GM12878 (cell line): ENCODE data around the gene PTPRM. TPM values are rescaled to one million over a fixed set of nuclear protein-coding genes. Genes with fewer than 3 reads are reported as not detected.

Source experiments
- ATAC-seq: fragments of 200-7000 bp; cut with Tn5 transposase; 3 replicates; pipeline ENCODE4 v1.9.1; 2020; ENCODE audit warnings: mild to moderate bottlenecking, moderate library complexity
- BruUV-seq: library from RNA; stranded (reverse); fragments of 400-500 nt; replicated peaks from 2 replicates; lab custom pipeline; 2021; lab: Mats Ljungman, UMichigan
- CTCF ChIA-PET: fragments of 300-600 bp; sonication (Branson Sonifier 250); formaldehyde crosslinking; extraction: SDS; loops from one replicate; lab custom pipeline; 2021; ENCODE audit warnings: inconsistent platforms; lab: Yijun Ruan, JAX
- POLR2A ChIA-PET: fragments of 350-600 bp; formaldehyde crosslinking; extraction: SDS; loops from one replicate; lab custom pipeline; 2021; ENCODE audit warnings: inconsistent platforms; lab: Charles Lee
- RAD21 ChIA-PET: fragments of 300-600 bp; sonication (Branson Sonifier 250); formaldehyde crosslinking; loops from one replicate; lab custom pipeline; 2023; ENCODE audit warnings: antibody characterized with exemption; ENCODE audit not compliant: unreplicated experiment; lab: Charles Lee
- SMC1A ChIA-PET: fragments of 300-600 bp; sonication (Branson Sonifier 250); formaldehyde crosslinking; loops from one replicate; lab custom pipeline; 2023; ENCODE audit not compliant: unreplicated experiment, uncharacterized antibody; lab: Charles Lee
- DNase-seq: peaks from one replicate; pipeline ENCODE4 v3.0.0-alpha.2; 2011; ENCODE audit warnings: low read depth, low spot score
- FAIRE-seq: peaks from 3 replicates; lab custom pipeline; 2011; peaks lifted over from hg19 to GRCh38; lab: Jason Lieb, UNC
- H2AFZ ChIP-seq: 2 replicates; pipeline ENCODE4 v1.6.0; 2011; ENCODE audit warnings: low read depth, low read length, control low read depth; ENCODE audit not compliant: control insufficient read depth
- H3K27ac ChIP-seq: 2 replicates; pipeline ENCODE4 v1.5.1; 2011; ENCODE audit warnings: control low read depth; ENCODE audit not compliant: control insufficient read depth, insufficient read depth
- H3K27me3 ChIP-seq, 2 experiments: replicated peaks in 1 of 2; 2 replicates each; pipeline versions ENCODE4 v1.6.0 to v1.6.1; 2011; ENCODE audit warnings: low read length in 1 of 2; ENCODE audit not compliant: control insufficient read depth in 2 of 2, insufficient read depth in 2 of 2
- H3K36me3 ChIP-seq, 2 experiments: 2 replicates each; pipeline ENCODE4 v1.5.1; 2011; ENCODE audit warnings: low read length in 1 of 2; ENCODE audit not compliant: control insufficient read depth in 2 of 2, insufficient read depth in 2 of 2
- H3K4me1 ChIP-seq: 2 replicates; pipeline ENCODE4 v1.6.1; 2011; ENCODE audit warnings: mild to moderate bottlenecking, low read length, moderate library complexity, mixed read lengths; ENCODE audit not compliant: control insufficient read depth, insufficient read depth
- H3K4me2 ChIP-seq: 2 replicates; pipeline ENCODE4 v1.6.0; 2011; ENCODE audit warnings: control low read depth; ENCODE audit not compliant: control insufficient read depth, insufficient read depth
- H3K4me3 ChIP-seq: fragments of 200-600 bp; sonication (generic); 2 replicates; pipeline ENCODE4 v1.5.1; 2016
- H3K79me2 ChIP-seq: 2 replicates; pipeline ENCODE4 v1.6.0; 2011; ENCODE audit warnings: low read length; ENCODE audit not compliant: control insufficient read depth, insufficient read depth
- H3K9ac ChIP-seq: 2 replicates; pipeline ENCODE4 v1.8.0; 2011; ENCODE audit warnings: low read length, control low read depth, mixed read lengths; ENCODE audit not compliant: control insufficient read depth, insufficient read depth
- H3K9me3 ChIP-seq: replicated peaks from 3 replicates; pipeline ENCODE4 v1.5.1; 2011; ENCODE audit warnings: mild to moderate bottlenecking, low read length; ENCODE audit not compliant: control insufficient read depth, insufficient read depth
- H4K20me1 ChIP-seq: 2 replicates; pipeline ENCODE4 v1.6.0; 2011; ENCODE audit not compliant: control insufficient read depth, insufficient read depth
- CEBPB ChIP-seq, 2 experiments: fragments of 150-350 bp in 1 of 2; IDR thresholded peaks; 2 replicates each; pipeline ENCODE4 v1.6.1; 2012 to 2014; ENCODE audit warnings: low read depth in 2 of 2, low read length in 2 of 2, borderline replicate concordance in 1 of 2, inconsistent platforms in 1 of 2
- CTCF ChIP-seq, 3 experiments: IDR thresholded peaks in 2 of 3; conservative IDR thresholded peaks in 1 of 3; 2 replicates each; pipeline ENCODE4 v1.5.1; 2011; ENCODE audit warnings: low read depth in 3 of 3, low read length in 3 of 3, mild to moderate bottlenecking in 3 of 3, control low read depth in 2 of 3, moderate library complexity in 2 of 3, inconsistent platforms in 1 of 3, mixed read lengths in 1 of 3; ENCODE audit not compliant: control insufficient read depth in 2 of 3, insufficient read depth in 1 of 3; ENCODE audit errors: extremely low read depth in 1 of 3
- EED ChIP-seq: sonication (generic); IDR thresholded peaks from 2 replicates; pipeline ENCODE4 v1.6.1; 2016; ENCODE audit warnings: antibody characterized with exemption, low read depth
- MEF2B ChIP-seq: fragments of 450-650 bp; IDR thresholded peaks from 2 replicates; pipeline ENCODE4 v1.6.1; 2018; ENCODE audit warnings: mild to moderate bottlenecking, moderate library complexity; ENCODE audit not compliant: partially characterized antibody, poor library complexity, severe bottlenecking
- MYB ChIP-seq: fragments of 150-350 bp; IDR thresholded peaks from 2 replicates; pipeline ENCODE4 v1.6.1; 2014; ENCODE audit warnings: mild to moderate bottlenecking, low read depth, low read length, borderline replicate concordance
- PAX5 ChIP-seq: IDR thresholded peaks from 2 replicates; pipeline ENCODE4 v1.6.1; 2011; ENCODE audit warnings: low read depth, low read length, borderline replicate concordance
- PBX3 ChIP-seq: IDR thresholded peaks from 2 replicates; pipeline ENCODE4 v1.6.1; 2011; ENCODE audit warnings: mild to moderate bottlenecking, low read depth, low read length, moderate library complexity; ENCODE audit not compliant: insufficient replicate concordance
- PKNOX1 ChIP-seq: fragments of 450-650 bp; IDR thresholded peaks from 2 replicates; pipeline ENCODE4 v1.6.1; 2016; ENCODE audit warnings: mild to moderate bottlenecking
- PML ChIP-seq: IDR thresholded peaks from 2 replicates; pipeline ENCODE4 v1.6.1; 2012; ENCODE audit warnings: low read length, inconsistent platforms
- RCOR1 ChIP-seq: conservative IDR thresholded peaks from 2 replicates; pipeline ENCODE4 v1.6.1; 2012; ENCODE audit warnings: low read depth, low read length, improper control_type of control experiment
- RELA ChIP-seq: fragments of 450-650 bp; IDR thresholded peaks from 2 replicates; pipeline ENCODE4 v1.8.0; 2014; ENCODE audit warnings: borderline replicate concordance; ENCODE audit not compliant: partially characterized antibody
- RUNX3 ChIP-seq: IDR thresholded peaks from 2 replicates; pipeline ENCODE4 v1.6.1; 2012; ENCODE audit warnings: low read length, inconsistent platforms
- SREBF2 ChIP-seq: IDR thresholded peaks from 2 replicates; pipeline ENCODE4 v1.6.1; 2012; ENCODE audit warnings: mild to moderate bottlenecking, low read length
- WGBS: methylation state at CpG from one replicate; pipeline ENCODE4 v1.1.6; 2016; ENCODE audit warnings: low lambda C conversion rate; ENCODE audit not compliant: insufficient replicate concordance, insufficient coverage; ENCODE audit errors: missing lambda C conversion rate; 5-methylcytosine and 5-hydroxymethylcytosine counted together
- in situ Hi-C: fragments of 300-500 bp; cut with MboI; formaldehyde crosslinking; loops from 9 replicates; pipeline ENCODE4 v1.14.3; 2018; ENCODE audit warnings: mixed read lengths
- intact Hi-C: fragments of 100-400 bp; cut with micrococcal nuclease; formaldehyde crosslinking; loops from one replicate; pipeline ENCODE4 v1.14.2; 2022; ENCODE audit not compliant: unreplicated experiment
- polyA plus RNA-seq, 11 experiments: library from polyadenylated mRNA; depleted of rRNA in 4 of 11; unstranded in 6 of 11; stranded (reverse) in 5 of 11; fragments of >200 nt; fragmentation: Nextera tagmentation in 4 of 11; fragmentation: Illumina TruSeq in 1 of 11; extraction: Ambion mirVana in 4 of 11; extraction: Trizol in 1 of 11; gene quantifications; 1 replicate in 1 of 11; 2 replicates in 10 of 11; pipeline versions ENCODE4 v1.2.1 to v1.2.3, GENCODE V29; 2011 to 2016; ENCODE audit warnings: inconsistent platforms in 2 of 11, missing spikeins in 2 of 11, low read depth in 1 of 11
- total RNA-seq, 4 experiments: library from RNA; depleted of rRNA in 3 of 4; stranded (reverse); fragments of >200 nt in 3 of 4; fragmentation: Illumina TruSeq in 1 of 4; extraction: Trizol in 1 of 4; gene quantifications; 2 replicates each; pipeline versions ENCODE4 v1.2.1 to v1.2.3, GENCODE V29; 2013 to 2021

The PTPRM gene
- total and polyA plus RNA-seq, 10 of the 15 experiments (the other 5 are each of a cell fraction or from before 2014, with no cell fraction given), result 0.07 to 22.6 (median 0.60) TPM

- Histone ChIP-seq H2AFZ (no peak overlapping the region), H3K9me3 (no peaks in the 10 kb centered on the region), H3K9ac (no peak overlapping the region), H3K4me2 (no peak overlapping the region), H3K36me3 (no peaks in the 10 kb centered on the region), H3K4me1 (no peaks in the 10 kb centered on the region), H3K27ac (no peak overlapping the region), H3K27me3 (no peaks in the 10 kb centered on the region), H4K20me1 (no peaks in the 10 kb centered on the region), H3K4me3 (no peak overlapping the region), H3K79me2 (no peaks in the 10 kb centered on the region)
- ATAC-seq (no peak), DNase-seq (no peak), FAIRE-seq (no peak)
- 18% methylated on average over 2 of the region's 2 CpGs for WGBS
- in situ Hi-C loops, result no loop called here
- intact Hi-C loops, result no loop called here
- RAD21 ChIA-PET, result no interaction called here
- no TSS peak for BruUV-seq
- TF ChIP-seq MEF2B (no peak), CEBPB (IDR thresholded peaks at IDR 0.05; ENCODE audit: borderline replicate concordance in 1 of 2, low read depth in 2 of 2, low read length in 2 of 2) (no peak), MYB (no peak), PBX3 (no peak), CTCF (IDR thresholded peaks at IDR 0.05 in 2 of 3, conservative IDR thresholded peaks at IDR 0.05 in 1 of 3; ENCODE audit: control insufficient read depth in 2 of 3, extremely low read depth in 1 of 3, insufficient read depth in 1 of 3, low read depth in 3 of 3, low read length in 3 of 3) (no peak), EED (no peak), RUNX3 (no peak), PKNOX1 (no peak), RCOR1 (no peak), RELA (no peak), SREBF2 (no peak), PML (no peak), PAX5 (no peak)
- SMC1A ChIA-PET, result no interaction called here
- POLR2A ChIA-PET, result no interaction called here
- CTCF ChIA-PET, result no interaction called here
These were observed 220.2 kb downstream of the PTPRM start for GRCh38 chr18:7787339-7787738.
